ENCODE results near the gene ATP1A4. TPM values are rescaled to one million over a fixed set of nuclear protein-coding genes. Genes with fewer than 3 reads are reported as not detected.

The ATP1A4 gene
- total RNA-seq, 1 experiment from 2014 or later: not detected

DNA sequence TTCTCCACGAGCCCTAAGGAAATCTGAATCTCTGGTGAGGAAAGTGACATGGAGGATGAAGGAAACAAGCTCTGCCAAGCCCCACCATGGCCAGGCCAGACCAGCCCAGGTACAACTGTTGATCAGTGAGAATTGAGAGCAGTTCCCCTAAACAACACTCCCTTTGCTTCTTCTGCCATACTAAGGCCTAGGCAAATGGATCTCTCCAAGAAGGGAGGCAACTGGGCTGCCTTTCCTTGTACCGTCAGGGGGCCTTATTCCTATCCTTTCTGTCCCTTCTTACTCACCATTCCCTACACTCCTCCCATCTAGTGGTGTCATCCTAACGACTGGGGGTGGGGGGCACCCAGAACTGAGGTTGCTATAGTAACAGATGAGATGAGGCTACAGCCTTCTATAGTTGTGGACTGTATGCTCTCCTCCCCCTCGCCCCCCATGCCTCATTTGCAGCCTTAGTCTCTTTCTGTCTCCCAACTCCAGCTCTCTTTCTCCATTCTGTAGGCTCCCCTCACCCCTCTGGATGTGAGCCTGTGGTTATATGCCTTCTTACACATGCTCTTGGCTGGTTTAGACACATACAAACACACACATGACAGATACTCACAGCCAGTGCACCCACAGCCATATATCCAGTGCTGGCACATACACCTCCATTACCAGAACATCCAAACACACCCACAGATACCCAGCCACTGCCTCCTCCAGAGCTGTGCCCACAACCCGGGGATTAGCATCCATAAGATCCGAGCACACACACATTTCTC is 57.3 kb downstream of the ATP1A4 start:
- TF ChIP-seq TCF7L2 (IDR thresholded peaks at IDR 0.05; ENCODE audit: low read depth, low read length) (no peak), REST (IDR thresholded peaks at IDR 0.05; ENCODE audit: insufficient read depth in 1 of 2, low read depth in 2 of 2, low read length in 1 of 2) (no peak), POLR2AphosphoS5 (IDR thresholded peaks at IDR 0.05; ENCODE audit: low read depth, low read length) (no peak), SIN3A (IDR thresholded peaks at IDR 0.05; ENCODE audit: borderline replicate concordance, insufficient read depth, low read depth, low read length) (no peak)
- TF ChIP-seq, protein P1, sequence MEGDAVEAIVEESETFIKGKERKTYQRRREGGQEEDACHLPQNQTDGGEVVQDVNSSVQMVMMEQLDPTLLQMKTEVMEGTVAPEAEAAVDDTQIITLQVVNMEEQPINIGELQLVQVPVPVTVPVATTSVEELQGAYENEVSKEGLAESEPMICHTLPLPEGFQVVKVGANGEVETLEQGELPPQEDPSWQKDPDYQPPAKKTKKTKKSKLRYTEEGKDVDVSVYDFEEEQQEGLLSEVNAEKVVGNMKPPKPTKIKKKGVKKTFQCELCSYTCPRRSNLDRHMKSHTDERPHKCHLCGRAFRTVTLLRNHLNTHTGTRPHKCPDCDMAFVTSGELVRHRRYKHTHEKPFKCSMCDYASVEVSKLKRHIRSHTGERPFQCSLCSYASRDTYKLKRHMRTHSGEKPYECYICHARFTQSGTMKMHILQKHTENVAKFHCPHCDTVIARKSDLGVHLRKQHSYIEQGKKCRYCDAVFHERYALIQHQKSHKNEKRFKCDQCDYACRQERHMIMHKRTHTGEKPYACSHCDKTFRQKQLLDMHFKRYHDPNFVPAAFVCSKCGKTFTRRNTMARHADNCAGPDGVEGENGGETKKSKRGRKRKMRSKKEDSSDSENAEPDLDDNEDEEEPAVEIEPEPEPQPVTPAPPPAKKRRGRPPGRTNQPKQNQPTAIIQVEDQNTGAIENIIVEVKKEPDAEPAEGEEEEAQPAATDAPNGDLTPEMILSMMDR (IDR thresholded peaks at IDR 0.05): no peak
- ATAC-seq: no peak
- Histone ChIP-seq H3K4me3 (ENCODE audit: low read depth in 2 of 2, low read length in 2 of 2) (no peak overlapping the region), H3K4me1 (ENCODE audit: control insufficient read depth, insufficient read depth, low read length) (peaks cover 17% of the 10 kb centered on the region), H3K36me3 (ENCODE audit: control insufficient read depth, insufficient read depth, low read length) (peaks cover 5% of the 10 kb centered on the region), H3K27ac (ENCODE audit: low read length) (no peak overlapping the region), H3K9me3 (ENCODE audit: control insufficient read depth, insufficient read depth, low read depth, low read length) (no peaks in the 10 kb centered on the region), H3K27me3 (ENCODE audit: control insufficient read depth, insufficient read depth, low read length) (no peaks in the 10 kb centered on the region)
- in situ Hi-C loops (cut with HindIII; ENCODE audit: low pct_unique_long_range_greater_than_20kb, low sequenced_read_pairs): no loop called here
- ChIA-PET POLR2A (no interaction called here), CTCF (interaction anchor here (0.6 to 1.4 kb wide), 2 partner anchors 15 to 18 kb away, joined by 3 read pairs; no protein-coding TSS in a partner anchor)
- DNase-seq (ENCODE audit: low read depth, low spot score): no peak
- intact Hi-C loops (cut with micrococcal nuclease; ENCODE audit: unreplicated experiment): no loop called here
- no TSS peak for BruUV-seq (replicated peaks)

DNA sequence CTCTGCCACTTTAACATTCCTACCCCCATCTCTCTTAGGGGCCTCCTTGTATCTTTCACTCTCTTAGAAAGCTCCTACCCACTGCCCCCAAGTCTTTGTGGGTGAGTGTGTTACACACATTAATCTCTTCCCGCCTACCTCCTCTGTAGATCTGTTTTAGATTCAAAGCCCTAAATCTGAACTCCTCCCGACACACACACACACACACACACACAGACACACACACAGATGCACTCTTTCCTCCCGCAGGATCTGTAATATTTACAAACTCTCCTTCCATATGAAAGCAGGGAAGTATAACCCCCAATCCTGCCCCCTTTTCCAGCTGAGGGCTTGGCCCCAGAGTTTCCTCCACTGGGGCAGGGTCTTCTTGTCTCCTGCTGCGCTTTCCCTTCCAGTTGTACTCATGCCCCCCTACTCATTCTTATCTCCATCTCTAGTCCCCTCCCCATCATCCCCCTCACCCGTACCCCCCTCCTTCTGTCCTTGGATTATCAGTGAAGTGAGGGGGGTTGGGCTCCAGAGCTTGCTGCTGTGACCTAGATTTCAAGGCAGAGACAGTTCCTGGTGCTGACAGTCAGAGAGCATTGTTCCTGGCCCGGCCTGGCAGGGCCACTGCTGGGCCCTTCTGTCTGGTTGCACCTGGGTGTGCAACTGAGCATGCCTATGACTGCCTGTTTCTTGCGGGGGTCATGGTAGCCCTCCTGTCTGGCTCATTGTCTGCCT is 58.1 kb downstream of the ATP1A4 start:
- Histone ChIP-seq H3K27ac (ENCODE audit: low read length) (no peak overlapping the region), H3K4me1 (ENCODE audit: control insufficient read depth, insufficient read depth, low read length) (peaks cover 15% of the 10 kb centered on the region), H3K4me3 (ENCODE audit: low read depth in 2 of 2, low read length in 2 of 2) (no peak overlapping the region), H3K9me3 (ENCODE audit: control insufficient read depth, insufficient read depth, low read depth, low read length) (no peaks in the 10 kb centered on the region), H3K27me3 (ENCODE audit: control insufficient read depth, insufficient read depth, low read length) (no peaks in the 10 kb centered on the region), H3K36me3 (ENCODE audit: control insufficient read depth, insufficient read depth, low read length) (peaks cover 11% of the 10 kb centered on the region)
- no TSS peak for BruUV-seq (replicated peaks)
- ATAC-seq: no peak
- ChIA-PET CTCF (interaction anchor here (1.4 kb wide), 1 partner anchor 16 kb away, joined by 3 read pairs; no protein-coding TSS in a partner anchor), POLR2A (no interaction called here)
- in situ Hi-C loops (cut with HindIII; ENCODE audit: low pct_unique_long_range_greater_than_20kb, low sequenced_read_pairs) (no loop called here), intact Hi-C loops (cut with micrococcal nuclease; ENCODE audit: unreplicated experiment) (no loop called here)
- no peak for DNase-seq (ENCODE audit: low read depth, low spot score)
- TF ChIP-seq SIN3A (IDR thresholded peaks at IDR 0.05; ENCODE audit: borderline replicate concordance, insufficient read depth, low read depth, low read length) (no peak), POLR2AphosphoS5 (IDR thresholded peaks at IDR 0.05; ENCODE audit: low read depth, low read length) (no peak), REST (IDR thresholded peaks at IDR 0.05; ENCODE audit: insufficient read depth in 1 of 2, low read depth in 2 of 2, low read length in 1 of 2) (no peak), TCF7L2 (IDR thresholded peaks at IDR 0.05; ENCODE audit: low read depth, low read length) (no peak)
- TF ChIP-seq, protein P1 (IDR thresholded peaks at IDR 0.05): no peak

Measured in Panc1 (cell line).